ENCODE data around the gene OGFOD3.

DNA sequence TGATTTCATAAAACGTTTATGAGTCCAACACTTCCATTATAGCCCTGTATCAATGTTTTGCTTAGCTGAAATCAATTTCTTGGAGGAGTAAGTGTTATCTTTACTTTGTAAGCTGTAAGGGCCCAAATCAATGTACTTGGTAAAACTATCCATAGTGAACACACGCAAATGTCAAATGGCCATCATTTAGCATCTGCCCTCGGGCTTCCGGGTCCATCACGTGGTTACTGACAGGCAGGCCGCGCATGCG, 39.5 kb upstream of the OGFOD3 start:
- TF ChIP-seq, protein P1, sequence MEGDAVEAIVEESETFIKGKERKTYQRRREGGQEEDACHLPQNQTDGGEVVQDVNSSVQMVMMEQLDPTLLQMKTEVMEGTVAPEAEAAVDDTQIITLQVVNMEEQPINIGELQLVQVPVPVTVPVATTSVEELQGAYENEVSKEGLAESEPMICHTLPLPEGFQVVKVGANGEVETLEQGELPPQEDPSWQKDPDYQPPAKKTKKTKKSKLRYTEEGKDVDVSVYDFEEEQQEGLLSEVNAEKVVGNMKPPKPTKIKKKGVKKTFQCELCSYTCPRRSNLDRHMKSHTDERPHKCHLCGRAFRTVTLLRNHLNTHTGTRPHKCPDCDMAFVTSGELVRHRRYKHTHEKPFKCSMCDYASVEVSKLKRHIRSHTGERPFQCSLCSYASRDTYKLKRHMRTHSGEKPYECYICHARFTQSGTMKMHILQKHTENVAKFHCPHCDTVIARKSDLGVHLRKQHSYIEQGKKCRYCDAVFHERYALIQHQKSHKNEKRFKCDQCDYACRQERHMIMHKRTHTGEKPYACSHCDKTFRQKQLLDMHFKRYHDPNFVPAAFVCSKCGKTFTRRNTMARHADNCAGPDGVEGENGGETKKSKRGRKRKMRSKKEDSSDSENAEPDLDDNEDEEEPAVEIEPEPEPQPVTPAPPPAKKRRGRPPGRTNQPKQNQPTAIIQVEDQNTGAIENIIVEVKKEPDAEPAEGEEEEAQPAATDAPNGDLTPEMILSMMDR (IDR thresholded peaks at IDR 0.05; ENCODE audit: insufficient read depth, low read length, poor library complexity, severe bottlenecking): no peak
- no peak for TF ChIP-seq EZH2phosphoT487 (conservative IDR thresholded peaks at IDR 0.05; ENCODE audit: low read length)

All from SU-DHL-6 (cell line).